ENCODE data around the gene CLDN9. TPM values are rescaled to one million over a fixed set of nuclear protein-coding genes. Genes with fewer than 3 reads are reported as not detected.

Gene CLDN9
- total RNA-seq, 1 experiment from 2014 or later: not detected

- H3K27me3 ChIP-seq (replicated peaks): no peaks in the 10 kb centered on the region
- peak overlapping the region; percentile 96 for H3K4me3 ChIP-seq
- H3K27ac ChIP-seq: peak overlapping the region; percentile 99
- H3K36me3 ChIP-seq: peaks cover 65% of the 10 kb centered on the region
- H3K9me3 ChIP-seq (replicated peaks): peaks cover 6% of the 10 kb centered on the region; the same call in 1 of the 2 replicates
- DNase-seq (ENCODE audit: low read depth in 1 of 2, low spot score in 2 of 2): peak in 1 of 2 experiments; percentile 52
- peaks cover 27% of the 10 kb centered on the region for H3K4me1 ChIP-seq (replicated peaks)
These were observed 10.1 kb downstream of the CLDN9 start for GRCh38 chr16:3022684-3023414.

- H3K36me3 ChIP-seq: peaks cover 67% of the 10 kb centered on the region
- no peaks in the 10 kb centered on the region for H3K27me3 ChIP-seq (replicated peaks)
- H3K4me1 ChIP-seq (replicated peaks): peaks cover 27% of the 10 kb centered on the region
- H3K4me3 ChIP-seq: peak overlapping the region; percentile 96
- H3K9me3 ChIP-seq (replicated peaks): peaks cover 6% of the 10 kb centered on the region; the same call in 1 of the 2 replicates
- peak in 1 of 2 experiments; percentile 87 for DNase-seq (ENCODE audit: low read depth in 1 of 2, low spot score in 2 of 2)
- peak overlapping the region; percentile 99 for H3K27ac ChIP-seq
These were observed 10.6 kb downstream of the CLDN9 start for GRCh38 chr16:3023415-3023668.

GRCh38 chr16:3023669-3024478, 11.2 kb downstream of the CLDN9 start, which contains the start of the genes HCFC1R1 and THOC6:
Gene HCFC1R1 (minus strand): TSS chr16:3023942. CDS start chr16:3023941, 1 bp downstream.
Gene THOC6 (plus strand): TSS chr16:3024035. CDS start chr16:3024327, 292 bp downstream.
- H3K9me3 ChIP-seq (replicated peaks): peaks cover 6% of the 10 kb centered on the region; the same call in 1 of the 2 replicates
- DNase-seq (ENCODE audit: low read depth in 1 of 2, low spot score in 2 of 2): peak; percentile 97

GRCh38 chr16:3025032-3026002, 12.6 kb downstream of the CLDN9 start:
- peaks cover 6% of the 10 kb centered on the region; the same call in 1 of the 2 replicates for H3K9me3 ChIP-seq (replicated peaks)
- H3K27ac ChIP-seq: no peak overlapping the region
- no peak for DNase-seq (ENCODE audit: low read depth in 1 of 2, low spot score in 2 of 2)
- peaks cover 68% of the 10 kb centered on the region for H3K36me3 ChIP-seq
- peaks cover 9% of the 10 kb centered on the region for H3K27me3 ChIP-seq (replicated peaks)
- H3K4me3 ChIP-seq: no peak overlapping the region
- H3K4me1 ChIP-seq (replicated peaks): peaks cover 24% of the 10 kb centered on the region

More at GRCh38 chr16:3023669-3024478, 11.2 kb downstream of the CLDN9 start, which contains the start of the genes HCFC1R1 and THOC6:
- H3K4me1 ChIP-seq (replicated peaks): peaks cover 27% of the 10 kb centered on the region
- peak within 1 kb of the TSS; percentile 96 for H3K4me3 ChIP-seq
- peaks cover 70% of the 10 kb centered on the region for H3K36me3 ChIP-seq
- H3K27ac ChIP-seq: peak within 1 kb of the TSS; percentile 99
- no peaks in the 10 kb centered on the region for H3K27me3 ChIP-seq (replicated peaks)

GRCh38 chr16:3026003-3026378, 13.3 kb downstream of the CLDN9 start:
- peaks cover 24% of the 10 kb centered on the region for H3K4me1 ChIP-seq (replicated peaks)
- H3K4me3 ChIP-seq: no peak overlapping the region
- DNase-seq (ENCODE audit: low read depth in 1 of 2, low spot score in 2 of 2): no peak
- peaks cover 62% of the 10 kb centered on the region for H3K36me3 ChIP-seq
- H3K9me3 ChIP-seq (replicated peaks): peaks cover 6% of the 10 kb centered on the region; the same call in 1 of the 2 replicates
- peaks cover 9% of the 10 kb centered on the region for H3K27me3 ChIP-seq (replicated peaks)
- H3K27ac ChIP-seq: no peak overlapping the region

- Histone ChIP-seq H3K27me3 (replicated peaks) (peaks cover 15% of the 10 kb centered on the region), H3K9me3 (replicated peaks) (peaks cover 6% of the 10 kb centered on the region; the same call in 1 of the 2 replicates), H3K4me3 (no peak overlapping the region), H3K27ac (no peak overlapping the region), H3K36me3 (peaks cover 53% of the 10 kb centered on the region), H3K4me1 (replicated peaks) (peaks cover 24% of the 10 kb centered on the region)
- DNase-seq (ENCODE audit: low read depth in 1 of 2, low spot score in 2 of 2): no peak
These were observed 14.1 kb downstream of the CLDN9 start for GRCh38 chr16:3026609-3027488.

GRCh38 chr16:3027489-3027795, 14.7 kb downstream of the CLDN9 start:
- Histone ChIP-seq H3K36me3 (peaks cover 47% of the 10 kb centered on the region), H3K27ac (no peak overlapping the region), H3K4me1 (replicated peaks) (peaks cover 19% of the 10 kb centered on the region), H3K9me3 (replicated peaks) (peaks cover 6% of the 10 kb centered on the region; the same call in 1 of the 2 replicates), H3K4me3 (no peak overlapping the region), H3K27me3 (replicated peaks) (peaks cover 19% of the 10 kb centered on the region)
- DNase-seq (ENCODE audit: low read depth in 1 of 2, low spot score in 2 of 2): no peak

- no peak overlapping the region for H3K27ac ChIP-seq
- H3K4me3 ChIP-seq: no peak overlapping the region
- peaks cover 12% of the 10 kb centered on the region for H3K4me1 ChIP-seq (replicated peaks)
- peaks cover 6% of the 10 kb centered on the region; the same call in 1 of the 2 replicates for H3K9me3 ChIP-seq (replicated peaks)
- H3K36me3 ChIP-seq: peaks cover 40% of the 10 kb centered on the region
- peaks cover 26% of the 10 kb centered on the region for H3K27me3 ChIP-seq (replicated peaks)
- DNase-seq (ENCODE audit: low read depth in 1 of 2, low spot score in 2 of 2): no peak
These were observed 15.4 kb downstream of the CLDN9 start for GRCh38 chr16:3027983-3028715.

- Histone ChIP-seq H3K4me1 (replicated peaks) (peaks cover 6% of the 10 kb centered on the region), H3K36me3 (peaks cover 33% of the 10 kb centered on the region), H3K9me3 (replicated peaks) (peaks cover 3% of the 10 kb centered on the region; the same call in 1 of the 2 replicates), H3K4me3 (no peak overlapping the region), H3K27ac (no peak overlapping the region), H3K27me3 (replicated peaks) (peaks cover 33% of the 10 kb centered on the region)
- no peak for DNase-seq (ENCODE audit: low read depth in 1 of 2, low spot score in 2 of 2)
These were observed 16.1 kb downstream of the CLDN9 start for GRCh38 chr16:3028716-3029319.

- peaks cover 31% of the 10 kb centered on the region for H3K36me3 ChIP-seq
- no peak overlapping the region for H3K4me3 ChIP-seq
- H3K4me1 ChIP-seq (replicated peaks): no peaks in the 10 kb centered on the region
- H3K9me3 ChIP-seq (replicated peaks): no peaks in the 10 kb centered on the region
- no peak for DNase-seq (ENCODE audit: low read depth in 1 of 2, low spot score in 2 of 2)
- peaks cover 39% of the 10 kb centered on the region for H3K27me3 ChIP-seq (replicated peaks)
- no peak overlapping the region for H3K27ac ChIP-seq
These were observed 16.9 kb downstream of the CLDN9 start for GRCh38 chr16:3029491-3030221.
